ENCODE results near the gene ALG12. TPM values are rescaled to one million over a fixed set of nuclear protein-coding genes. Genes with fewer than 3 reads are reported as not detected.
A peak's percentile ranks its signal among the peaks of the same experiment; 100 is the strongest.

ALG12 gene
- total and polyA plus RNA-seq, 2 of the 13 experiments (the other 11 are each of a cell fraction or from before 2014, with no cell fraction given): 7.8 to 15.8 TPM

DNA sequence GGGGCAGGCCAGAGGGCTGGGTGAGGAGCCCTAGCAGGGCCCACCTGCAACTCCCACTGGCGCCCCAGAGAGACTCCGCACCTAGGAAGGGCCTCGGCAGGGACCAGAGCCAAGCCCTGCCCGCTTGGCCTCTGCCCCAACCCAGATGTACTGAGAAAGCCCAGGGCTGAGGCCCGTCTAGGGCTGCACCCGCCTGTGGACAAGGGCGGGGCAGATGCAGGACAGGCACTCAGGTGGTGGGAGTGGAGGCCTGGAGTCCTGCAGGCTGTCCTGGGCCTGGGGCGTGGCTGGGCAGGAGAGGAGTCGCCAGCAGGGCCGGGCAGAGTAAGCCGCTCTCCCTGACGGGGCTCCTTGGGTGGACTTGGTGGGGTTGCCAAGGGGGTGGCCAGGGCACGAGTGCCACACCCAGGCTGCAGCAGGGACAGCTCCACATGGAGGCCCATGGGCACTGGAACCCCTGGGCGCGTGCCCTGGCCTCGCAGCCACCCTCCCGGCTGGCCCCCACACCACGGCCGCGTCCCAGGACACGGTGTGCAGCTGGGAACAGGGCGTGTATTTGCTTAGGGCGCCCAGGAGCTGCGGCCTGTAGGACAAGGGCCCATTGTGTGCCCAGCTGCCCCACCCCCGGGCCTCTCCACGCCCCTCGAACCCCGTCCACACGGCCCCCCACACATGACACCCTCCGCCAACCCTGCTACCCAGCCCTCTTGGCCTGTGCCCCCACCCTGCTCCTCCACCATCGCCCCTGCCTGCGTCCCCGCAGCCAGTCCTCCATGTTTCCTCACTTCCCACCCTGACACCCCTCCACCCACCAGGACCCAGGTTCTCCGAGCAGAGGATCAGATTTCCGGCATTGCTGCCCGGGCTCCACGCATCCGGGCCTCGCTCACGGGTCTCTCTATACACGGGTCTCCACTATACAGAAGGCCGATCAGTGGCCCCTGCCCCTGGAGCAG lies 31.0 kb upstream of the ALG12 start (continued):
- TF ChIP-seq ZC3H13 (CRISPR knock-in tag; IDR thresholded peaks at IDR 0.05): no peak; the same call in 1 of the 2 replicates
- TF ChIP-seq, protein P1, sequence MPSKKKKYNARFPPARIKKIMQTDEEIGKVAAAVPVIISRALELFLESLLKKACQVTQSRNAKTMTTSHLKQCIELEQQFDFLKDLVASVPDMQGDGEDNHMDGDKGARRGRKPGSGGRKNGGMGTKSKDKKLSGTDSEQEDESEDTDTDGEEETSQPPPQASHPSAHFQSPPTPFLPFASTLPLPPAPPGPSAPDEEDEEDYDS (CRISPR knock-in tag; IDR thresholded peaks at IDR 0.05): peak; percentile 49
- TF ChIP-seq DPF2 (CRISPR knock-in tag; IDR thresholded peaks at IDR 0.05; ENCODE audit: borderline replicate concordance, low read depth): peak; percentile 26; the same call in 1 of the 2 replicates
- TF ChIP-seq SRSF4 (IDR thresholded peaks at IDR 0.05; ENCODE audit: low read depth, low read length, poor library complexity, severe bottlenecking): no peak
- TF ChIP-seq ZFYVE20 (CRISPR knock-in tag; IDR thresholded peaks at IDR 0.05; ENCODE audit: borderline replicate concordance, low read depth): no peak
- peak; percentile 24; the same call in 1 of the 2 replicates for TF ChIP-seq ARNTL (CRISPR knock-in tag; IDR thresholded peaks at IDR 0.05)
- TF ChIP-seq, protein P2, sequence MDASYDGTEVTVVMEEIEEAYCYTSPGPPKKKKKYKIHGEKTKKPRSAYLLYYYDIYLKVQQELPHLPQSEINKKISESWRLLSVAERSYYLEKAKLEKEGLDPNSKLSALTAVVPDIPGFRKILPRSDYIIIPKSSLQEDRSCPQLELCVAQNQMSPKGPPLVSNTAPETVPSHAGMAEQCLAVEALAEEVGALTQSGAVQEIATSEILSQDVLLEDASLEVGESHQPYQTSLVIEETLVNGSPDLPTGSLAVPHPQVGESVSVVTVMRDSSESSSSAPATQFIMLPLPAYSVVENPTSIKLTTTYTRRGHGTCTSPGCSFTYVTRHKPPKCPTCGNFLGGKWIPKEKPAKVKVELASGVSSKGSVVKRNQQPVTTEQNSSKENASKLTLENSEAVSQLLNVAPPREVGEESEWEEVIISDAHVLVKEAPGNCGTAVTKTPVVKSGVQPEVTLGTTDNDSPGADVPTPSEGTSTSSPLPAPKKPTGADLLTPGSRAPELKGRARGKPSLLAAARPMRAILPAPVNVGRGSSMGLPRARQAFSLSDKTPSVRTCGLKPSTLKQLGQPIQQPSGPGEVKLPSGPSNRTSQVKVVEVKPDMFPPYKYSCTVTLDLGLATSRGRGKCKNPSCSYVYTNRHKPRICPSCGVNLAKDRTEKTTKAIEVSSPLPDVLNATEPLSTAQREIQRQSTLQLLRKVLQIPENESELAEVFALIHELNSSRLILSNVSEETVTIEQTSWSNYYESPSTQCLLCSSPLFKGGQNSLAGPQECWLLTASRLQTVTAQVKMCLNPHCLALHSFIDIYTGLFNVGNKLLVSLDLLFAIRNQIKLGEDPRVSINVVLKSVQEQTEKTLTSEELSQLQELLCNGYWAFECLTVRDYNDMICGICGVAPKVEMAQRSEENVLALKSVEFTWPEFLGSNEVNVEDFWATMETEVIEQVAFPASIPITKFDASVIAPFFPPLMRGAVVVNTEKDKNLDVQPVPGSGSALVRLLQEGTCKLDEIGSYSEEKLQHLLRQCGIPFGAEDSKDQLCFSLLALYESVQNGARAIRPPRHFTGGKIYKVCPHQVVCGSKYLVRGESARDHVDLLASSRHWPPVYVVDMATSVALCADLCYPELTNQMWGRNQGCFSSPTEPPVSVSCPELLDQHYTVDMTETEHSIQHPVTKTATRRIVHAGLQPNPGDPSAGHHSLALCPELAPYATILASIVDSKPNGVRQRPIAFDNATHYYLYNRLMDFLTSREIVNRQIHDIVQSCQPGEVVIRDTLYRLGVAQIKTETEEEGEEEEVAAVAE (CRISPR knock-in tag; IDR thresholded peaks at IDR 0.05; ENCODE audit: borderline replicate concordance): no peak
- peak; percentile 78 for TF ChIP-seq ISL2 (CRISPR knock-in tag; IDR thresholded peaks at IDR 0.05)
- peak; percentile 29; the same call in 1 of the 2 replicates for TF ChIP-seq HNF4A (CRISPR knock-in tag; IDR thresholded peaks at IDR 0.05)
- TF ChIP-seq ZNF468 (CRISPR knock-in tag; IDR thresholded peaks at IDR 0.05): 0 out of 2 replicates have a peak, but pooled peaks have one; percentile 7
- TF ChIP-seq ZNF317 (CRISPR knock-in tag; IDR thresholded peaks at IDR 0.05): 0 out of 2 replicates have a peak, but pooled peaks have one; percentile 64
- TF ChIP-seq GABPB1 (CRISPR knock-in tag; IDR thresholded peaks at IDR 0.05): peak; percentile 72; the same call in 1 of the 2 replicates
- no peak for TF ChIP-seq ZNF781 (CRISPR knock-in tag; IDR thresholded peaks at IDR 0.05; ENCODE audit: borderline replicate concordance, not compliant biosample characterization)
- no peak for TF ChIP-seq ARHGAP35 (CRISPR knock-in tag; IDR thresholded peaks at IDR 0.05; ENCODE audit: borderline replicate concordance)
- TF ChIP-seq, protein P3, sequence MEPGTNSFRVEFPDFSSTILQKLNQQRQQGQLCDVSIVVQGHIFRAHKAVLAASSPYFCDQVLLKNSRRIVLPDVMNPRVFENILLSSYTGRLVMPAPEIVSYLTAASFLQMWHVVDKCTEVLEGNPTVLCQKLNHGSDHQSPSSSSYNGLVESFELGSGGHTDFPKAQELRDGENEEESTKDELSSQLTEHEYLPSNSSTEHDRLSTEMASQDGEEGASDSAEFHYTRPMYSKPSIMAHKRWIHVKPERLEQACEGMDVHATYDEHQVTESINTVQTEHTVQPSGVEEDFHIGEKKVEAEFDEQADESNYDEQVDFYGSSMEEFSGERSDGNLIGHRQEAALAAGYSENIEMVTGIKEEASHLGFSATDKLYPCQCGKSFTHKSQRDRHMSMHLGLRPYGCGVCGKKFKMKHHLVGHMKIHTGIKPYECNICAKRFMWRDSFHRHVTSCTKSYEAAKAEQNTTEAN (CRISPR knock-in tag; conservative IDR thresholded peaks at IDR 0.05): peak; percentile 82
- no peak for TF ChIP-seq ZNF761 (CRISPR knock-in tag; conservative IDR thresholded peaks at IDR 0.05)
- TF ChIP-seq, protein P4, sequence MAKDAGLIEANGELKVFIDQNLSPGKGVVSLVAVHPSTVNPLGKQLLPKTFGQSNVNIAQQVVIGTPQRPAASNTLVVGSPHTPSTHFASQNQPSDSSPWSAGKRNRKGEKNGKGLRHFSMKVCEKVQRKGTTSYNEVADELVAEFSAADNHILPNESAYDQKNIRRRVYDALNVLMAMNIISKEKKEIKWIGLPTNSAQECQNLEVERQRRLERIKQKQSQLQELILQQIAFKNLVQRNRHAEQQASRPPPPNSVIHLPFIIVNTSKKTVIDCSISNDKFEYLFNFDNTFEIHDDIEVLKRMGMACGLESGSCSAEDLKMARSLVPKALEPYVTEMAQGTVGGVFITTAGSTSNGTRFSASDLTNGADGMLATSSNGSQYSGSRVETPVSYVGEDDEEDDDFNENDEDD (CRISPR knock-in tag; IDR thresholded peaks at IDR 0.05; ENCODE audit: borderline replicate concordance): peak; percentile 76; the same call in 1 of the 2 replicates
- peak; percentile 94; the same call in 1 of the 2 replicates for TF ChIP-seq ZNF788 (CRISPR knock-in tag; IDR thresholded peaks at IDR 0.05; ENCODE audit: borderline replicate concordance)
- TF ChIP-seq, protein P5, sequence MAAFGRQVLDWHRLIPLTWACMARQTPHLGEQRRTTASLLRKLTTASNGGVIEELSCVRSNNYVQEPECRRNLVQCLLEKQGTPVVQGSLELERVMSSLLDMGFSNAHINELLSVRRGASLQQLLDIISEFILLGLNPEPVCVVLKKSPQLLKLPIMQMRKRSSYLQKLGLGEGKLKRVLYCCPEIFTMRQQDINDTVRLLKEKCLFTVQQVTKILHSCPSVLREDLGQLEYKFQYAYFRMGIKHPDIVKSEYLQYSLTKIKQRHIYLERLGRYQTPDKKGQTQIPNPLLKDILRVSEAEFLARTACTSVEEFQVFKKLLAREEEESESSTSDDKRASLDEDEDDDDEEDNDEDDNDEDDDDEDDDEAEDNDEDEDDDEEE (CRISPR knock-in tag; IDR thresholded peaks at IDR 0.05): 0 out of 2 replicates have a peak, but pooled peaks have one; percentile 31
